Right lobe of liver (tissue), 6 donors: Measurements from ENCODE around the gene NEGR1. TPM values are rescaled to one million over a fixed set of nuclear protein-coding genes. Genes with fewer than 3 reads are reported as not detected.

Experiments
- ATAC-seq, 4 donors: fragments of 200-7000 bp; cut with Tn5 transposase; one replicate each; pipeline ENCODE4 v1.9.1; 2020; ENCODE audit warnings: mild to moderate bottlenecking in 4 of 4, moderate library complexity in 4 of 4
- DNase-seq, 3 donors: peaks; one replicate each; pipeline ENCODE4 v3.0.0-alpha.2; 2020
- H3K27ac ChIP-seq, 3 donors: fragments of 200-600 bp; one replicate each; pipeline ENCODE4 v1.8.0; 2022
- H3K27me3 ChIP-seq, 2 donors: fragments of 200-600 bp; one replicate each; pipeline ENCODE4 v1.8.0; 2022
- H3K36me3 ChIP-seq, 4 donors: fragments of 200-600 bp; sonication (generic) in 1 of 4; one replicate each; pipeline versions ENCODE4 v1.5.1 to v1.8.0; 2017 to 2022; ENCODE audit warnings: control low read depth in 1 of 4
- H3K4me1 ChIP-seq, 4 donors: fragments of 200-600 bp; sonication (generic) in 1 of 4; one replicate each; pipeline versions ENCODE4 v1.5.1 to v1.8.0; 2017 to 2022; ENCODE audit warnings: control low read depth in 1 of 4
- H3K4me3 ChIP-seq, 3 donors: fragments of 200-600 bp; one replicate each; pipeline ENCODE4 v1.8.0; 2022
- H3K9me3 ChIP-seq, 4 donors: fragments of 200-600 bp; sonication (generic) in 1 of 4; one replicate each; pipeline versions ENCODE4 v1.5.1 to v1.8.0; 2017 to 2022; ENCODE audit warnings: control low read depth in 1 of 4
- CTCF ChIP-seq, 4 donors: fragments of 200-600 bp in 3 of 4; fragments of 450-650 bp in 1 of 4; IDR thresholded peaks; one replicate each; pipeline versions ENCODE4 v1.5.1 to v1.8.0; 2016 to 2022; ENCODE audit warnings: antibody characterized with exemption in 4 of 4, mild to moderate bottlenecking in 2 of 4
- POLR2A ChIP-seq: fragments of 450-650 bp; IDR thresholded peaks from one replicate; pipeline ENCODE4 v1.6.1; 2017; ENCODE audit warnings: antibody characterized with exemption, mild to moderate bottlenecking
- WGBS: methylation state at CpG from one replicate; pipeline ENCODE4 v1.1.6; 2018; ENCODE audit warnings: low coverage, low lambda C conversion rate; ENCODE audit not compliant: insufficient coverage; ENCODE audit errors: missing lambda C conversion rate; 5-methylcytosine and 5-hydroxymethylcytosine counted together
- intact Hi-C, 2 donors: fragments of 100-400 bp; cut with DNase I; formaldehyde crosslinking; loops; one replicate each; pipeline versions ENCODE4 v1.11.2 to v1.14.1; 2022
- total RNA-seq, 6 experiments: library from RNA; depleted of rRNA in 2 of 6; stranded (reverse); fragments of >200 nt in 2 of 6; fragmentation: NEBNext Ultra II Directional in 3 of 6; extraction: Animal tissue kit (Norgen Biotek cat#: 25700) in 3 of 6; gene quantifications; one replicate each; pipeline versions ENCODE4 v1.1.0 to v1.2.4, GENCODE V29; 2016 to 2023
- donor health status: DM: no; HTN: yes; CAD: no.
- donor health status: DM: no; HTN: no; CAD: no.
- donor health status: DM: no; HTN: no; CAD: no.
- donor health status: DM: no; HTN: yes; CAD: no.
- donor health status: DM: no; HTN: yes; CAD: no.

The NEGR1 gene
- total RNA-seq, 6 experiments from 2014 or later = 0.02 to 0.31 (median 0.14) TPM

GRCh38 chr1:72115290-72115689 lies 167.0 kb downstream of the NEGR1 start:
- 43% methylated on average over 2 of the region's 2 CpGs for WGBS
- ATAC-seq = no peak
- intact Hi-C loops = no loop called here

GRCh38 chr1:72111662-72112061 lies 170.7 kb downstream of the NEGR1 start:
- no peak for TF ChIP-seq CTCF (IDR thresholded peaks at IDR 0.05)
- no peak for TF ChIP-seq POLR2A
- ATAC-seq (no peak), DNase-seq (no peak)
- no peaks in the 10 kb centered on the region for H3K27me3 ChIP-seq
- H3K4me3 ChIP-seq = no peak overlapping the region
- no peaks in the 10 kb centered on the region for H3K9me3 ChIP-seq
- intact Hi-C loops = no loop called here
- 30% methylated on average over 4 of the region's 4 CpGs for WGBS
- no peaks in the 10 kb centered on the region for H3K4me1 ChIP-seq
- no peaks in the 10 kb centered on the region for H3K36me3 ChIP-seq
- no peak overlapping the region for H3K27ac ChIP-seq

More at GRCh38 chr1:72115290-72115689, 167.0 kb downstream of the NEGR1 start:
- no peak for DNase-seq
- Histone ChIP-seq H3K4me1 (no peaks in the 10 kb centered on the region), H3K4me3 (no peak overlapping the region), H3K27me3 (no peaks in the 10 kb centered on the region), H3K9me3 (no peaks in the 10 kb centered on the region), H3K36me3 (no peaks in the 10 kb centered on the region), H3K27ac (no peak overlapping the region)
- TF ChIP-seq CTCF (IDR thresholded peaks at IDR 0.05) (no peak), POLR2A (no peak)

GRCh38 chr1:72109916-72110315 lies 172.4 kb downstream of the NEGR1 start:
- DNase-seq (no peak), ATAC-seq (no peak)
- WGBS = 53% methylated on average over 2 of the region's 2 CpGs
- Histone ChIP-seq H3K27me3 (no peaks in the 10 kb centered on the region), H3K9me3 (no peaks in the 10 kb centered on the region), H3K4me1 (no peaks in the 10 kb centered on the region), H3K4me3 (no peak overlapping the region), H3K27ac (no peak overlapping the region), H3K36me3 (no peaks in the 10 kb centered on the region)
- TF ChIP-seq POLR2A (no peak), CTCF (IDR thresholded peaks at IDR 0.05) (no peak)
- intact Hi-C loops = no loop called here

- H3K36me3 ChIP-seq = no peaks in the 10 kb centered on the region
- no peaks in the 10 kb centered on the region for H3K4me1 ChIP-seq
- no peaks in the 10 kb centered on the region for H3K9me3 ChIP-seq
- no peak overlapping the region for H3K4me3 ChIP-seq
- intact Hi-C loops = no loop called here
- no peak for DNase-seq
- whole genome bisulfite sequencing = 80% methylated on average over 2 of the region's 2 CpGs
- no peaks in the 10 kb centered on the region for H3K27me3 ChIP-seq
- no peak for ATAC-seq
- H3K27ac ChIP-seq = no peak overlapping the region
- TF ChIP-seq CTCF (IDR thresholded peaks at IDR 0.05) = no peak
- TF ChIP-seq POLR2A = no peak
These were observed 177.1 kb downstream of the NEGR1 start for GRCh38 chr1:72105201-72105600.
